Measurements from ENCODE around the gene FGGY. TPM values are rescaled to one million over a fixed set of nuclear protein-coding genes. Genes with fewer than 3 reads are reported as not detected.

FGGY gene, protein sequence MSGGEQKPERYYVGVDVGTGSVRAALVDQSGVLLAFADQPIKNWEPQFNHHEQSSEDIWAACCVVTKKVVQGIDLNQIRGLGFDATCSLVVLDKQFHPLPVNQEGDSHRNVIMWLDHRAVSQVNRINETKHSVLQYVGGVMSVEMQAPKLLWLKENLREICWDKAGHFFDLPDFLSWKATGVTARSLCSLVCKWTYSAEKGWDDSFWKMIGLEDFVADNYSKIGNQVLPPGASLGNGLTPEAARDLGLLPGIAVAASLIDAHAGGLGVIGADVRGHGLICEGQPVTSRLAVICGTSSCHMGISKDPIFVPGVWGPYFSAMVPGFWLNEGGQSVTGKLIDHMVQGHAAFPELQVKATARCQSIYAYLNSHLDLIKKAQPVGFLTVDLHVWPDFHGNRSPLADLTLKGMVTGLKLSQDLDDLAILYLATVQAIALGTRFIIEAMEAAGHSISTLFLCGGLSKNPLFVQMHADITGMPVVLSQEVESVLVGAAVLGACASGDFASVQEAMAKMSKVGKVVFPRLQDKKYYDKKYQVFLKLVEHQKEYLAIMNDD
- 25.9 and 27.0 TPM in 2 replicates for total RNA-seq

DNA sequence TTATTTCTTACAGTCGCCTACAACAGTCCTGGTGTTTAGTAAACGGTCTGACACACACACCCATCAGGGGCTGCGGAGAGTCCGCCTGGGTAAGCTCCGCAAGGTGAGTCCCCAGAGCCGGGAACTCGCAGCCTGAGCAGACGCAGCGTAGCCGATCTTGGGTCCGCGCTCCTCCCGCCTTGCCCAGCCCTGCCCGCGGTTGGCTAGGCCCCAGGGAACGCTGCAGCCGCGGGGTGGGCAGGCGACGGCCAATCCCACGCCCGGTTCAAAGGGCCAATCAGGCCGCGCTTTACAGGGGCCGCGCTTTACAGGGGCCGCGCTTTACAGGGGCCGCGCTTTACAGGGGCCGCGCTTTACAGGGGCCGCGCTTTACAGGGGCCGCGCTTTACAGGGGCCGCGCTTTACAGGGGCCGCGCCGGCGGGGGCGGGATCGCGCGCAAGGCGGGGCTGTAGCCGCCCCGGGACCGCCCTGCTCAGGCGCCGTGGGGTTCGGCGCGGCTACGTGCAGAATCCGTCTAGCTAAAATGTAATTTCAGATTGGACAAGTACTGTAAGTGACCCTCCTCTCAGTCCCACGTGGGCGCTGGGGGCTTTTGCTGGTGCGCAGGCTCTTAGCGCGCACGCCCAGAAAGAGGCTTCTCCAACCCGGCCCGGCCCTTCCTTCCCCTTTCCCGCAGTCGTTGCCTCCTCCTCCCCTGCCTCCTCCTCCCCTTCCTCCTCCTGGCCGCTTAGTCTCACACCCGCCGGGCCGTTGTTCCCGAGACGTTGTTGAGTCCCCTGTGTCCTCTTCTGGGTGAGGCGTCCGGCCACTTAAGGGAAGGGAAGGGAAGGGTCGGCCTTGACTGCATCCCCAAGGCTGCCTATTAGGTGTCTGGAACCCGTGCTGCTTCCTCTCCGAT is at the start of gene FGGY:
TSS of gene FGGY (plus strand) at position 737 of the 899 bp plus-strand sequence. CDS start 24,456 bp downstream, outside the sequence.

Small RNA genes lying within 50 kb of the gene (small RNA-seq; reads per million reads assigned to genes)
- not detected for gene MIR4711

Data from articular chondrocyte of knee joint (primary cell).